A673 (cell line): ENCODE results near the gene RASSF4. TPM values are rescaled to one million over a fixed set of nuclear protein-coding genes. Genes with fewer than 3 reads are reported as not detected.

Experiments
- BruUV-seq: library from RNA; stranded (reverse); fragments of 400-500 nt; replicated peaks from 2 replicates; lab custom pipeline; 2021; lab: Mats Ljungman, UMichigan
- CTCF ChIA-PET: fragments of 300-600 bp; sonication (Branson Sonifier 250); formaldehyde crosslinking; loops from one replicate; lab custom pipeline; 2022; ENCODE audit warnings: antibody characterized with exemption; lab: Charles Lee
- POLR2A ChIA-PET: fragments of 300-600 bp; sonication (Branson Sonifier 250); formaldehyde crosslinking; loops from one replicate; lab custom pipeline; 2022; ENCODE audit warnings: antibody characterized with exemption; ENCODE audit not compliant: low non-redundant PET; lab: Charles Lee
- DNase-seq: peaks from one replicate; pipeline ENCODE4 v3.0.0-alpha.2; 2015; ENCODE audit warnings: low spot score
- H3K27ac ChIP-seq: fragments of 200-600 bp; sonication (generic); 2 replicates; pipeline ENCODE4 v1.5.1; 2016; ENCODE audit warnings: mixed run types, low read depth, mild to moderate bottlenecking, mixed read lengths, antibody characterized with exemption, low read length; ENCODE audit not compliant: poor library complexity, severe bottlenecking
- H3K27me3 ChIP-seq: fragments of 200-600 bp; sonication (generic); replicated peaks from 2 replicates; pipeline ENCODE4 v1.6.1; 2017; ENCODE audit warnings: mixed run types, low read depth, mild to moderate bottlenecking, mixed read lengths, antibody characterized with exemption, low read length; ENCODE audit not compliant: insufficient read depth, poor library complexity
- H3K36me3 ChIP-seq: fragments of 200-600 bp; sonication (generic); 2 replicates; pipeline ENCODE4 v1.6.1; 2016; ENCODE audit warnings: mixed run types, mild to moderate bottlenecking, mixed read lengths, antibody characterized with exemption, low read length; ENCODE audit not compliant: insufficient read depth, poor library complexity, severe bottlenecking
- H3K4me1 ChIP-seq: fragments of 200-600 bp; sonication (generic); 2 replicates; pipeline ENCODE4 v1.6.1; 2017; ENCODE audit warnings: mixed run types, mild to moderate bottlenecking, mixed read lengths, antibody characterized with exemption, low read length; ENCODE audit not compliant: insufficient read depth, poor library complexity, severe bottlenecking
- H3K4me3 ChIP-seq: fragments of 200-600 bp; sonication (generic); 2 replicates; pipeline ENCODE4 v1.5.1; 2016; ENCODE audit warnings: low read depth, mixed run types, mild to moderate bottlenecking, mixed read lengths, low read length; ENCODE audit not compliant: poor library complexity, severe bottlenecking
- H3K9me3 ChIP-seq: fragments of 200-600 bp; sonication (generic); 2 replicates; pipeline ENCODE4 v1.6.1; 2016; ENCODE audit warnings: mixed run types, low read depth, mild to moderate bottlenecking, mixed read lengths, antibody characterized with exemption, low read length; ENCODE audit not compliant: poor library complexity, severe bottlenecking
- CTCF ChIP-seq: fragments of 300-800, 200-600 bp; sonication (generic); conservative IDR thresholded peaks from 2 replicates; pipeline ENCODE4 v1.5.1; 2017; ENCODE audit warnings: low read depth, mild to moderate bottlenecking, antibody characterized with exemption, low read length, moderate library complexity, mixed read lengths
- EZH2 ChIP-seq: fragments of 200-600 bp; sonication (generic); IDR thresholded peaks from 2 replicates; pipeline ENCODE4 v1.6.1; 2017; ENCODE audit warnings: borderline replicate concordance, low read depth, mild to moderate bottlenecking, mixed read lengths, antibody characterized with exemption, low read length; ENCODE audit not compliant: poor library complexity, severe bottlenecking
- intact Hi-C: fragments of 100-400 bp; cut with micrococcal nuclease; formaldehyde crosslinking; loops from one replicate; pipeline ENCODE4 v1.10.0; 2022; ENCODE audit not compliant: unreplicated experiment
- total RNA-seq: library from RNA; stranded (reverse); gene quantifications from 2 replicates; pipeline ENCODE4 v1.2.3, GENCODE V29; 2021

RASSF4 gene
- total RNA-seq, 1 experiment from 2014 or later, result 0.71 TPM

DNA sequence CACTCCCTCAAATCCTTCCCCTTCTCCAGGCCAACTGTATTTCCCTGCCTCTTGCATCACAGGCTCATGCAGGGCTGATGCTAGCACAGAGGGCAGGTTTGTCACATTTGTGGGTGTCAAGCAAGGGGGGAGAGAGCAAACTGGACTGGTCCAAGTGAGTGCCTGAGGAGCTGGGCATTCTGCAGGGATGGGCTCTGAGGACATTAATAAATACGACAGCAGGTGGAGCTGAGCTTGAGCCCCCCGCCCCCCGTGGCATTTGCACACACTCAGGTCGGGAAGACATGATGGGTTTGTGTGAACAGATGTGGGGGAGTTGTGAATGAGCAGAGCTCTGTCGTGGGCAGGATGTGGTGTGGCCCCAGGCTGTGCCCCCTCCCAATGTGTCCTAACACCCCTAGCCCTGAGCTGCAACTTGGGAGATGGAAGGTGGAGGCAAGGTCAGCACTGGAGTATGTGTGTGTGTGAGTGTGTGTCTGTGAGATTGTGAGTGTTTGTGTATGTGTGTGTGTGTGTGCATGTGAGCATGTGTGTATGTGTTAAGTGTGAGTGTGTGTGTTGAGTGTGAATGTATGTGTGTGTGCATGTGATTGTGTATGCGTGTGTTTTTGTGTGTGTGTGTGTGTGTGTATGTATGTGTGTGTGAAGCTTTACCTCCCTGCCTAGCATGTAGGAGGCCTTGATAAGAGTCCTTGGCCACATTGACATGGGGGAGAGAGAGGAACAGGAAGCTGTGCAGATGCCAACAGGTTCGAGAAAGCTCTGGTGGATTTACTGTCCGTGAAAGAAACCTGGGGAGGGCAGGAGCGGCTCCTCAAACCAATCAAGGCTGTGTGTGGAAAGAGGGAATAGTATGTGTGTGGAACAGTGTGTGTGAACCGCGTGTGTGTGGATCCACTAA, 9.1 kb downstream of the RASSF4 start:
- no peak for DNase-seq
- TF ChIP-seq CTCF (no peak), EZH2 (no peak)
- H3K9me3 ChIP-seq, result no peaks in the 10 kb centered on the region
- no TSS peak for BruUV-seq
- ChIA-PET CTCF (no interaction called here), POLR2A (no interaction called here)
- H3K27me3 ChIP-seq, result no peaks in the 10 kb centered on the region
- no peak overlapping the region for H3K4me3 ChIP-seq
- H3K36me3 ChIP-seq, result no peaks in the 10 kb centered on the region
- intact Hi-C loops, result no loop called here
- H3K27ac ChIP-seq, result no peak overlapping the region
- no peaks in the 10 kb centered on the region for H3K4me1 ChIP-seq

DNA sequence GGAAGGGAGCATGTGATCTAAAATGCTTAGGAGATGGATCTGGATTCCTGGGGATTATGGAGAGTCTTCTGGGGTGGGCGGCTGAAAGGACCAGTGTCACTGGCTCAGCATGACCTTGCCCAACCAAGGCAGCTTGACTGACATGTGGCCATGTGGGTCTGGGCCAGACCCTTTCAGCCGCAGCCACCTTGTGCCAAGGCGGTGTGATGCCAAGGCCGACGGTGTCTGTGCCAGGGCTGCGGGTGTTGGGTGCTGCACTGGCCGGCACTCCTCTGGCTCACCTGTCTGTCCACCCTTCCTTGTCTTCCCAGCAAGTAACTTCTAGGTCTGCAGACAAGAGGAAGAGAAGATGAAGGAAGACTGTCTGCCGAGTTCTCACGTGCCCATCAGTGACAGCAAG, 10.3 kb downstream of the RASSF4 start:
- TF ChIP-seq CTCF (no peak), EZH2 (no peak)
- H3K4me1 ChIP-seq, result peaks cover 9% of the 10 kb centered on the region
- H3K9me3 ChIP-seq, result no peaks in the 10 kb centered on the region
- intact Hi-C loops, result loop anchor here (10.0 kb wide), 1 partner anchor 1295 kb away; no protein-coding TSS in a partner anchor
- H3K4me3 ChIP-seq, result no peak overlapping the region
- no TSS peak for BruUV-seq
- no peaks in the 10 kb centered on the region for H3K27me3 ChIP-seq
- POLR2A ChIA-PET, result no interaction called here
- no peak for DNase-seq
- H3K36me3 ChIP-seq, result no peaks in the 10 kb centered on the region
- H3K27ac ChIP-seq, result no peak overlapping the region
- CTCF ChIA-PET, result no interaction called here

- Histone ChIP-seq H3K36me3 (no peaks in the 10 kb centered on the region), H3K4me3 (no peak overlapping the region), H3K27me3 (no peaks in the 10 kb centered on the region), H3K27ac (no peak overlapping the region), H3K9me3 (no peaks in the 10 kb centered on the region), H3K4me1 (peaks cover 13% of the 10 kb centered on the region)
- BruUV-seq, result no TSS peak
- no peak for DNase-seq
- ChIA-PET POLR2A (no interaction called here), CTCF (no interaction called here)
- intact Hi-C loops, result loop anchor here (10.0 kb wide), 1 partner anchor 1296 kb away; no protein-coding TSS in a partner anchor
- TF ChIP-seq EZH2 (no peak), CTCF (no peak)
Observed at GRCh38 chr10:44970812-44971395, 11.3 kb downstream of the RASSF4 start.
